Activated CD4-positive, alpha-beta T cell treated with anti-CD3 and anti-CD28 coated beads, Interleukin-2, amount 10 ng/mL, durations not matched to agents 7 days and 5 days (primary cell): Measurements from ENCODE around the gene ASTN2. TPM values are rescaled to one million over a fixed set of nuclear protein-coding genes. Genes with fewer than 3 reads are reported as not detected.

Source experiments
- CTCF ChIA-PET: fragments of 350-600 bp; sonication (Branson Sonifier 250); formaldehyde crosslinking; loops from one replicate; lab custom pipeline; 2021; ENCODE audit warnings: antibody characterized with exemption; lab: Charles Lee
- POLR2A ChIA-PET: fragments of 350-600 bp; sonication (Branson Sonifier 250); formaldehyde crosslinking; loops from one replicate; lab custom pipeline; 2021; ENCODE audit warnings: antibody characterized with exemption; lab: Charles Lee
- DNase-seq: peaks from one replicate; pipeline ENCODE4 v3.0.0-alpha.2; 2020
- H3K27ac Mint-ChIP-seq: one replicate; pipeline ENCODE4 v1.8.0; 2021; ENCODE audit warnings: mild to moderate bottlenecking, moderate library complexity, mixed read lengths
- H3K27me3 Mint-ChIP-seq: one replicate; pipeline ENCODE4 v1.8.0; 2021; ENCODE audit warnings: mixed read lengths
- H3K36me3 Mint-ChIP-seq: one replicate; pipeline ENCODE4 v1.8.0; 2021; ENCODE audit warnings: low read depth, mixed read lengths
- H3K4me1 Mint-ChIP-seq: one replicate; pipeline ENCODE4 v1.8.0; 2021; ENCODE audit warnings: mixed read lengths
- H3K4me3 Mint-ChIP-seq: one replicate; pipeline ENCODE4 v1.8.0; 2021; ENCODE audit warnings: mild to moderate bottlenecking, moderate library complexity, mixed read lengths
- H3K9me3 Mint-ChIP-seq: one replicate; pipeline ENCODE4 v1.8.0; 2021; ENCODE audit warnings: mixed read lengths
- total RNA-seq, 2 experiments: library from RNA; stranded (reverse); gene quantifications; one replicate each; pipeline ENCODE4 v1.2.3, GENCODE V29; 2021

ASTN2 gene
- total RNA-seq, 2 experiments from 2014 or later: 3.2 to 4.1 TPM

DNA sequence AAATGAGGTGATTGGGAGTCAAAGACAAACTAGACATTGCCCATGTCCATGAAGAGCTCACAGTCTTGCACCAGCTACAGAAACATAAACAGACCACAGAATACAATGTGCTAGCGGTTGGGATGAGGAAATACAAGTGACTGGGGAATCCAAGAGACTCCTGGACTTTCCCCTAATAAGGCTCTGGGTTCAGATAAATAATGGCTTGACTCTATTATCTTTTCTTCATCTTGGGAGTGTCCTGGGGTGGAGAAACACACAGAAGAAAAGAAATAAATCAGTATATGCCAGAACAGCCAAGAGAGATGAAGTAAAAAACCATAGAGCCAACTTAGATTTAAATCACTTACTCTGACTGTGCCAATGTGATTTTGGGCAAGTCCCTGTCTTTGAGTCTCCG is 1033.5 kb downstream of the ASTN2 start:
- DNase-seq: no peak
- ChIA-PET POLR2A (no interaction called here), CTCF (no interaction called here)
- Mint-ChIP-seq H3K4me3 (no peak overlapping the region), H3K4me1 (no peaks in the 10 kb centered on the region), H3K36me3 (no peaks in the 10 kb centered on the region), H3K27me3 (no peaks in the 10 kb centered on the region), H3K9me3 (no peaks in the 10 kb centered on the region), H3K27ac (no peak overlapping the region)

GRCh38 chr9:116380496-116380995 is 1034.3 kb downstream of the ASTN2 start:
- no peaks in the 10 kb centered on the region for H3K27me3 Mint-ChIP-seq
- H3K36me3 Mint-ChIP-seq: no peaks in the 10 kb centered on the region
- no peak overlapping the region for H3K4me3 Mint-ChIP-seq
- CTCF ChIA-PET: interaction anchor here (1.1 to 1.4 kb wide), 2 partner anchors 11 to 13 kb away, joined by 3 read pairs; no protein-coding TSS in a partner anchor
- DNase-seq: no peak
- no peak overlapping the region for H3K27ac Mint-ChIP-seq
- POLR2A ChIA-PET: no interaction called here
- no peaks in the 10 kb centered on the region for H3K4me1 Mint-ChIP-seq
- H3K9me3 Mint-ChIP-seq: no peaks in the 10 kb centered on the region

- DNase-seq: no peak
- no peak overlapping the region for H3K4me3 Mint-ChIP-seq
- H3K27me3 Mint-ChIP-seq: no peaks in the 10 kb centered on the region
- no peaks in the 10 kb centered on the region for H3K9me3 Mint-ChIP-seq
- no peaks in the 10 kb centered on the region for H3K4me1 Mint-ChIP-seq
- no peak overlapping the region for H3K27ac Mint-ChIP-seq
- ChIA-PET POLR2A (no interaction called here), CTCF (interaction anchor here (1.1 to 1.4 kb wide), 2 partner anchors 12 to 13 kb away, joined by 3 read pairs; no protein-coding TSS in a partner anchor)
- H3K36me3 Mint-ChIP-seq: no peaks in the 10 kb centered on the region
Observed at GRCh38 chr9:116379821-116380220, 1035.0 kb downstream of the ASTN2 start.

DNA sequence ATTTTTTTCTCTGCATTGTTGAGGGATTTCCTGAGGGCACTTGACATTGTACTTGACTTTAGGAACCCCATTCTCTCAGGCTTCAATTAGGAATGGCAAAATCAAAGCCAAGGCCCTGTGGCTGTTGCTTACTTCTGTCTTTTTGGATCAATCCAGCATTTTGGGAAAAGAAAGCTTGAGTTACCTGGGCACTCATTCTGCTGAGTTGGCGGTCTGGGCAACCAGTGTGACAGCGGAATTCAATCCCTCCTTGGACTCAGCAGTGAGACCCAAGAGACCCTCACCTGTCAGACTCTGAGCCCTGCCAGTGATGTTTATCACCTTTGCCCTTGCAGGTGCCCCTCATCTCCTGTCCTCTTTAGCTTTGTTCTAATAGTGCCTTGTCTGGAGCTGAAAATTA is 1036.0 kb downstream of the ASTN2 start:
- H3K4me1 Mint-ChIP-seq: no peaks in the 10 kb centered on the region
- no peaks in the 10 kb centered on the region for H3K27me3 Mint-ChIP-seq
- no peak overlapping the region for H3K4me3 Mint-ChIP-seq
- no peak overlapping the region for H3K27ac Mint-ChIP-seq
- H3K36me3 Mint-ChIP-seq: no peaks in the 10 kb centered on the region
- H3K9me3 Mint-ChIP-seq: no peaks in the 10 kb centered on the region
- ChIA-PET POLR2A (no interaction called here), CTCF (interaction anchor here (1.0 to 1.4 kb wide), 2 partner anchors 13 to 19 kb away, joined by 3 read pairs; no protein-coding TSS in a partner anchor)
- DNase-seq: no peak

DNA sequence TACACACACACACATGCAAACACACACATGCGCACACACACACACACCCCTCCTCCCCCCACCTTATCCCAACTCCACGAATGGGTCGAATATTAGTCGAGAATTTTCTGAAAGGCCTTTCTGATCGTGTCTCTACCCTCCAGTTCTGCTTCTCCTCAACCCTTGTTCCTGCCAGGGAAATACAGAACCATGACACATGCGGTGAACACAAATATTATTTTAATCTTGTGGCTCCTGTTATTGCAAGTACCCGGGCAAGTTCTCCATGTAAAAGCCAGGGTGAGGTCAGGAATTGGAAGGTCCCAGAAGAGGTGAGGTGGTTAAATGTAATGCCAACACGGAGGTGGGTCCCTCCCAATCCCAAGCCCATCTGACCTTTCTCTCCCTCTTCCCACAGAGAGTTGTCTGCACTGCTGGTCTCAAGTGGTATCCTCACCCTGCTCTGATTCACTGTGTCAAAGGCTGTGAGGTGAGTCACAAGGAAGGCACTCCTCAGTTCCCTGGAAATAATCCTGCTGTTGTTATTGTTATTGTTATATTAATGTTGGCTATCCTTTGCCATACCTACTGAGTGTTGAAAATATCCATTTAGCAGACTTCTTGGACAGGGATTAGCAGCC is 1037.6 kb downstream of the ASTN2 start:
- Mint-ChIP-seq H3K9me3 (no peaks in the 10 kb centered on the region), H3K4me3 (no peak overlapping the region), H3K36me3 (no peaks in the 10 kb centered on the region), H3K27me3 (no peaks in the 10 kb centered on the region), H3K4me1 (no peaks in the 10 kb centered on the region), H3K27ac (no peak overlapping the region)
- ChIA-PET POLR2A (no interaction called here), CTCF (no interaction called here)
- DNase-seq: no peak
